SKM-1 treated with dmso at 0.1 percent for 144 hours (cell line): ENCODE measurements around the gene MPHOSPH9.
"Not testable (repeated sequence)": the region's sequence is repeated elsewhere in the genome, so short reads cannot be mapped to it uniquely, and the experiment has no call there.

Experiments used
- DNase-seq: peaks from one replicate; lab custom pipeline; 2025; ENCODE audit not compliant: unreplicated experiment; lab: John Stamatoyannopoulos, UW

The MPHOSPH9 gene

DNA sequence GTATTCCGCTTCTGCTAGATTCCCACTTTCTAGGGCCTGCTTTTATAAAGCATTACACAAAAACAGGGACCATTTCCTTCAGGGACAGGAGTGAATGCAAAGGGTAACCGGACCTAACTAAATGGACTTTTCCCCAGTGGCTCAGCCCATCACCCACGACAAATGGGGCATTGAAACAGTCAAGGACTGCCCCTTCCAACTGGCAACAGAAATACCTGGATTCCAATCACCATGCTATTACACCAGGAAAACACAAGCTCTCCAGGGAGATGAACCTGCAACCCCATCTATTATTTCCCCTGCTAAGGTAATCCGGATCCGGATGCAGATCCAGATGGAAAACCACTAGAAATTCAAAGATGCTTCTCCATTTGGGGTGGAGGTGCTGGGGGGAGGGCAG is 1.0 kb downstream of the MPHOSPH9 start:
- no peak for DNase-seq

DNA sequence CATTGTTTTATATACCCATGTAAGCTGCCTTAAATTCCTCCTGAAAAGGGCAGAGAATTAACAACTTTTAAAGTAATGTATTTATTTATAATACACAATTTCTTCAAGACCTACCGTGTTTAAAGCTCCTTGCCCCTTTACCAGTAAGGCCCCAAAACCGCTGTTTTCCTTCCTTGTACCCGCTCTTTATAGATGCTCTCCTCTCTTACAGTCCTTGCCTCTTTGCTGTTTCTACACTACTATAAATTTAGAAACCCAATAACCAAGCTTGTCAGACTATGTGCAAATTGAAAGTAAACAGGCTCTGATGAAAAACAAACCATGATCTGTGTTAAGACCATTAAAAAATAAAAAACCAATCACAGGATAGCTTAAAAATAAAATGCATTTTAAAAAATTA is 3.9 kb downstream of the MPHOSPH9 start:
- DNase-seq: no peak

DNA sequence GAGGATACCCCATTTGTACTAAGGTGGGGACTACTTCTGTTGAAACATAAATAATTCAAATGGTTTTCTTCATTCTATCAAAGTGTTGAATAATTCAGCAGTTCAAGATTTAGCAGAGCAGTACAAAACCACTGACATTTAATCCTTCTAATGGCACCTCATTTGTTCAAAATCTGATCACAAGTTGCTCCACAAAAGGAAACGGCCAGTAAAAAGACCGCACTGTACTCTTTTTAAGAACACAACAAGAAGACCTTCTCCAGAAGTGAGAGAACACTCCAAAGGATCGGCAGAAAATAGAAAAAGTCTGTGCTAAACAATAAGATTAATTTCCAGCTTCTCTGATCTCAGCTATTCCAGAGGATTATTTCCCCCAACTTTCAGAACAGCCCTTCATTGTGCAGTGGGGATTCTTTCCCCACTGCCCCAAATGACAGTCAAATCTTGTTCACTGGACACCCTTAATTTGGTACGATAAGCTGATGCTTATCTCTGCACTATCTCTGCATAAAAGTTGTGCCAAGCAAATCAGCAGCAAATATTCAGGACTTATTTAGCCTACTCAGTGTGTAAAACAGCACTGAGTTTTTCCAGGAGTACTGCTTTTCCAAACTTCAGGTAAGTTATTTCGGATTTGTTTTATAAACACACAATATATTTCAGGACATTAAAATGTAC is 5.2 kb downstream of the MPHOSPH9 start:
- DNase-seq: no peak

DNA sequence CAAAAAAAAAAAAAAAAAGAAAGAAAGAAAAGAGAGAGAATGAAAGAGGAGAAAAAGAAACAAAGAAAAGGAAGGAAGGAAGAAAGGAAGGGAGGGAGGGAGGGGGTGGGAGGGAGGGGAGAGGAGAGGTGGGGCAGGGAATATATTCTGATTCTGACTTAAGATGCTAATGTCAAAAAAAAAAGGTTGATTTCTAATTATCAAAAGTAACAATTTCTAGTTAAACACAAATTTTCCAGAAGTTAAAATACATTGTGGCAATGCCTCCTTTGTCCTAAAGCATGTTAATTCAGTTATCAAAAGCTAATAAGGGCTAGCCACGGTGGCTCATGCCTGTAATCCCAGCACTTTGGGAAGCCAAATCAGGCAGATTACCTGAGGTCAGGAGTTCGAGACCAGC is 7.5 kb downstream of the MPHOSPH9 start:
- no peak for DNase-seq

DNA sequence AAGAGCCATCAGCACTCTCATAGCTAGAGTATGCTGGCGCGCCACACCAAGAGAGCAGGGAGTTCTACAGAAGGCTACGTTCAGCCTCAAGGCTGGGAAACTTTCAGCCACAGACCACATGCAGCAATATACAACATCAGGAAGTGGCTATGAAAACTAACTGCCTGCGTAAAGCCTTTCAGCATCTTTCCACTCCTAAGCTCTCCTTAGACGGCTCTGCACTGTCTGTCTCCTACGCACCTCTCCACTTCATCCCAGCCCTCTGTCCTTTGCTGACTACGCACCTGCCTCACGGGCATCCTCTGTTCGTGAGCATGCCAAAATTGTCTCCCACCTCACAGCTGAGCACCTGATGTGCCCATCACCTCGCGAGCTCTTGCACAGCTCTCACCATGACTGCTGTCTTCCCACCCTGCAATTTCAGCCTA is 9.7 kb downstream of the MPHOSPH9 start:
- no peak for DNase-seq

DNA sequence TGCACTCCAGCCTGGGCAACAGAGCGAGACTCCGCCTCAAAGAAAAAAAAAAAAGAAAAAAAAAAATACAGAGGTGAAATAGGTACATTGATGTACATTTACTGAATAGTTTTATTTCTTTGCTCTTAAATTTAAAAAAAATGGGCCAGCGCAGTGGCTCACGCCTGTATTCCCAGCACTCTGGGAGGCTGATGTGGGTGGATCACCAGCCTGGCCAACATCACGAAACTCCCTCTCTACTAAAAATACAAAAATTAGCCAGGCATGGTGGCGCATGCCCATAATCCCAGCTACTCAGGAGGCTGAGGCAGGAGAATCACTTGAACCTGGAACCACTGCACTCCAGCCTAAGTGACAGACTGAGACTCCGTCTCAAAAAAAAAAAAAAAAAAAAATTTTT is 25.1 kb downstream of the MPHOSPH9 start:
- not testable (repeated sequence) for DNase-seq

DNA sequence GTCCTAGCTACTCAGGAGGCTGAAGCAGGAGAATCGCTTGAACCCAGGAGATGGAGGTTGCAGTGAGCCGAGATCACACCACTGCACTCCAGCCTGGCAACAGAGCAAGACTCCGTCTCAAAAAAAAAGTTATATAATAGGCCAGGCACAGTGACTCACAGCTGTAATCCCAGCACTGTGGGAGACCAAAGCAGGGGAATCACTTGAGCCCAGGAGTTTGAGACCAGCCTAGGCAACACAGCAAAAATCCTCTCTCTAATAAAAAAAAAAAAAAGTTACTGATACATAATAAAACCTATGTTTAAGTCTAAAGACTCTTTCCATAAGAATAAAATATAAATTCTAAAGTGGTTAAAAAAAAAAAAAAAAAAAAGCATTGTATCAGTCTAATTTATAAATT is 26.1 kb downstream of the MPHOSPH9 start:
- not testable (repeated sequence) for DNase-seq

DNA sequence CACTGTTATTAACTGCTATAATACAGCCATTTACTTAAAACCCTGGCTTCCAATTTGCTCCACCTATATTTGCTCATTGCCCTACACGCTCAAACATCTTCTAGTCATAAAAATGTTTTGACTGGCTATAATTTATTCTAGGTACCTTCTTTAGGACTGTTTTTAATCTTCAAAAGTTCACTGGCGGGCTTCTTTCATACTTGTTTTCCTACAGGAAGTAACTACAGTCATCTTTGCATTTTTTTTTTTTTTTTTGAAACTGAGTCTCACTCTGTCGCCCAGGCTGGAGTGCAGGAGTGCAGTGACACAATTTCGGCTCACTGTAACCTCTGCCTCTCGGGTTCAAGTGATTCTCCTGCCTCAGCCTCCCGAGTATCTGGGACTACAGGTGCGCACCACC is 32.5 kb downstream of the MPHOSPH9 start:
- DNase-seq: no peak

DNA sequence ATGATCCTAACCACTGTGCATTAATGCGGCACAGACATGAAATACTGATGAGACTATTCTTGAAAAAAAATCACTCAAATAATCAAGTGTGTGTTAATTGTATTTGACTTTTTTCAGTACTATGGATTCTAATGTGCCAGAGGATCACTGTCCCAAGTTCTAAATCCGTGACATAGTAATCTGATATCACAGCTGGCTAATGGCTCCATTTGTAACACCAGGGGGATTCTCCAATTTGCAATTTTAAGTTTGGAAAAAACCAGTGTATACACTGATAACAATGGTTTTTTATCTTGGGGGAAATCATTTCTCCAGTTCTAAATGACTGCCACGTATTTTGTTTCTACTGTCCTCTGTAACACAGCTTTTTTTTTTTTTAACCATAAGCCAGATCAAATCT is 33.0 kb downstream of the MPHOSPH9 start:
- no peak for DNase-seq

DNA sequence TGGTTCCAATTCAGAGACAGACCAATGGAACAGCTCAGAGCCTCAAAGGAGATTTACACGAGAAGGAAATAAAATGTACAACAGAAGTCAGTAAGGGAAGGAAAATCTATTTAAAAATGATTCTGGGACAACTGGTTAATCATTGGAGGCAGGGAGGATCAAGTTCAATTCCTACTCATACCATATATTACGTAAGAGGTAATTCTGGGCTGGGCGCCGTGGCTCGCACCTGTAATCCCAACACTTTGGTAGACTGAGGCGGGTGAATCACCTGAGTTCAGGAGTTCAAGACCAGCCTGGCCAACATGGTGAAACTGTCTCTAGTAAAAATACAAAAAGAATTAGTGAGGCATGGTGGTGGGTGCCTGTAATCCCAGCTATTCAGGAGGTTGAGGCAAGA is 45.3 kb downstream of the MPHOSPH9 start:
- no peak for DNase-seq

DNA sequence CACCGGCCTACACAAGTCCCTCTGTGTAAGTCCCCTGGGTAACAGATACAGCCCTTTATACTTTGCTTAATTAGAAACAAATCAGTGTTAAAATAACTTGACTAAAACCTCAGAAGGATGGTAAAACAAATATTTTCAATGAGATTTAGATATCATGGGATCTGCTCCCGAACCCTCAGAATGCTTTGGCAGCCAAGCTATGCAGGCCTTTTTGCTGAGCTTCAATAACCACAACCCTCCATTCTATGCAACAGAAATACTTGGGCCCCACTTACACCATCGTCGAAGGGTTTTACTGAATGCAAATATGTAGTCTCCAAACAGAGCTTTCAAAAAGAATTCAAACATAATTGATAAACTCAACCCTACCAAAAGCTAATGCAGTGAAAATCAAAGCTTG is 52.8 kb downstream of the MPHOSPH9 start:
- no peak for DNase-seq

DNA sequence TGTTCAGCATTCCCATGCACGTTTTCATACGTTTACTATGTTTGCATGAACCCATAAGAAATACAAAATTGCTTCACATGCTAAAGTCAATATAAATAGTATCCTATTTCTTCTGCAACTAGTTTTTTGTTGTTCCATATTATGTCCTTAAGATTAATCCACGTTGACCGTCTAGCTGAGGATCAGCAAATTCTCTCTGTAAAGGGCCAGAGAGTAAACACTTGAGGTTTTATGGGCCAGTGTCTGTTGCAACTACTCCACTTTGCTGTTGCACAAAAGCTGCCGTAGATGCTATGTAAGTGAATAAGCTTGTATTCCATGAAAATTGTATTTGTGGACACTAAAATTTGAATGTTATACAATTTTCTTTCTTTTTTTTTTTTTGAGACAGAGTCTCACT is 61.0 kb downstream of the MPHOSPH9 start:
- DNase-seq: no peak

DNA sequence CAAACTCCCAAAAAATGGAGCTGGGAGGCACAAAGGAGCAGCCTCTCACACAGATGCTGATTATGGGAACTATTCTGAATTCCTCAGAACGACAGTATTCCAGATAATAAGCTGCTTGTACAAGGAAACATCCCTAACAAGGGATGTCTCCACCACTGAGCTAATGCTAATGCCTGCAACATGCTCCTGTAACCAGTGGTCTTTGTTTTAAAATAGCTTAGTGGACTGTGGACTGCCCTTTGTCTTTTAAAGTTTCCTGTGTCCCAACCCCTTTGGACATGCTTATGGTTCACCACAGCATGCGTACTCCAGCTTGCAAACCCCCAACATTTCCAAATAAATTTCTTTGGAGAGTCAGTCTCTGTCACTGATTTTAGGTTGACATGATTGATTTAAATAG is 65.6 kb downstream of the MPHOSPH9 start:
- no peak for DNase-seq

DNA sequence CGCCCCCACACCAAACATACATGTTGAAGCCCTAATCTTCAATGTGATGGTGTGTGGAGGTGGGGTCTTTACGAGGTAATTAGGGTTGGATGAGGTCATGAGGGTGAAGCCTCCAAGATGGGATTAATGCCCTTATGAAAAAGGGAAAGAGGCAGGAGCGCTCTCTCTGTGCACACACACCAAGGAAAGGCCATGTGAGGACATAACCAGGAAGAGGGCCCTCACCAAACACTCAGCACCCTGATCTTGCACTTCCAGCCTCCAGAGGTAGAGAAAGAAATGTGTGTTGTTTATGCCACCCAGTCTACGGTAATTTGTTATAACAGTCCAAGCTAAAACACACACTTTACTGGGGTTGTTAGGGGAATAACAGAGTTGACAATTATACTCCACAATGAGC is 67.4 kb downstream of the MPHOSPH9 start:
- DNase-seq: no peak

DNA sequence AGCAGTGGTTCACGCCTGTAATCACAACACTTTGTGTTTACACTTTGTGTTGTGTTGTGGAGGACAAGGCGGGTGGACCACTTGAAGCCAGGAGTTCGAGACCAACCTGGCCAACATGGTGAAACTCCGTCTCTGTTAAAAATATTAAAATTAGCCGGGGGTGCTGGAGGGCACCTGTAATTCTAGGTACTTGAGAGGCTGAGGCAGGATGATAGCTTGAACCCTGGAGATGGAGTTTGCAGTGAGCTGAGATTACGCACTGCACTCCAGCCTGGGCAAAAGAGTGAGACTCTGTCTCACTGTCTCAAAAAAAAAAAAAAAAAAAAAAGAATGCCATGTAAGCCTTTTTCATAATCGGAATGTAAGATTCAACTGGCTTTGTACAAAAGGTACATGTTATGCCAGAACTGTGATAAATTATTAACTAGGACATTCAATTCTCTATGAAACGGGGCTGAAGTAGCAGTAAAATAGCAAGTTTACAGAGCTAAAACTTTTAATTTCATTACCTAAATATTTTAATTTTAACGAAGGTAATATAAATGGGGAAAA is 68.2 kb downstream of the MPHOSPH9 start:
- no peak for DNase-seq

DNA sequence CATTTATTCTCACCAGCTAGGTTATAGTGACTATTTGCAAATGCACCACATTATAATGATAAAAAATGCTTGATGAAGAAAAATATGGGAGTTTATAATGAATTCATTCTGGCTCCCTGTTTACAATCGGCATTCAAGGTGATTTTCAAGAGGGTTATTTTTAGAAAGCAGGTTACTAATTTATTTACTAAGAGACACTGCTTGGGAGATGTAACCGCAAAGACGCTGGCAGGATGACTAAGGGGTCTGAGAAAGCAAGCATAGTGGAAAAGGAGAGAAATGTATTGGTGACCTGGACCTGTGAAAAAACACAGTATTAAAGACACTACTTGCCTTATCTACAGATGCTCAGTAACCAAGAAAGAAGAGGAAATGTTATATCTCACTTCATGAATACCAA is 68.7 kb downstream of the MPHOSPH9 start:
- no peak for DNase-seq

DNA sequence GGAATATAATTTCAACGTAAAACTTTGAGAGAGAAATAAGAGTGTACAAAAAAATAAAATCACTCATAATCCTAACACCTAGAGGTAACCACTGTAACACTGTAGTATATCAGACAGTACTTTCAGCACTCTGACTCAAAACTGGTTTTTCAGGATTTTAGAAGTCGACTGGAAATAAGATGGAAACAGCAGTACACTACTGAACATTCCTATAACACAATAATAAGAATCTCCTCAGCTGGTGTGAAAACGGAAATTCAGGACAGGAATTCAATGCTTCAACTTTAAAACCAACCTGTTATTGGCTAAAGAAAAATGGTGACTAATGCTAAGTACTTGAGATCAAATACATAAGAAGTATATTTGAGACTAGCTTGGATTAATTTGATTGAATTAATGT is 69.7 kb downstream of the MPHOSPH9 start:
- DNase-seq: no peak

DNA sequence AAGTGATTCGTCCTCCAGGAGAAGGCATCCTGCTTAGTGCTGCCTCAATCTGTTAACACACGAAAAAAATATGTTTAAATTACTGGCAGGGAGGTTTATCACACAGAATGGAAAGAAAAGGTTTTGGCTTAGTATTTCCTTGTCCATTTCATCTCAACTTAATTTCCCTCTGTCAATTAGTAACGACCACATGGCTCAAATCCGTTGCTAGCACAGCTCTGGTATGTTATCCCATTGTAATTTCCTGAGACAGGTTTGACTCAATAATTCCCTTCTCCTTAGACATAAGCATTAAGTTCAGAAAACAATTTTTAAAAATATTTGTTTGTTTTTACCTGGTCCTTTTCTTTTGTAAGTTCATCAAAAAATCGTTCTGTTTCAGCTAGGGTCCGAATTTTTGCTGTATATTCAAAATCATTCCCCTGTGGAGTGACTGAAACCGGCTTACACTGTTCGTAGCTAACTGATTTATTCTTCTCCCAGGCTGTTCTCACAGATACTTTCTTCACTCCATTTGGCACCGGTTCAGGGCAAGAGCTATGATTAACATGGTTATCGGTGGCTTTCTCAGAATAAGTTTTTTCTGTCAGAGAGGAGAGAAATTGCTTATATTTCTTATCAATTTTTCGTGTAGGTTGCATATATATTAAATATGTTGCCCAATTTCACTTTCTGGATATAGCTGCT is 72.0 kb downstream of the MPHOSPH9 start:
- DNase-seq: no peak

DNA sequence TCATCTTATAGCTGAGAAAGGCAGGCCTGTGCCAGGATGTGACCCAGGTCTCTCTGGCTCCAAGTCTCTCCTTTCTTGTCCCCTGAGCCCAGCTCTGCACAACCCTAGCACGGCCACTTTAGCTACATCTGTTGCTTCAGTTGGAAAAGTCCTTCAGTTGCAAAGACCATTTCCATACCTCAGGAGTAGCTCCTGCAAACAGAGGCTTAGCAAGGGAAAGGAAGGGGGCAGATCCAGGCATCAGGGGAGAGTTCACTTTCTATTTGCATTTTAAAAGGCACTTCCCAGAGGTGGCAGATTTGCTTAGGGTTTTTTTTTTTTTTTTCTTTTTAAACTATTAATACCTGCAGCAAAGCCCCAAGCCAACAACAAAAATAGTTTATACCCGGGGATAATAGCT is 79.0 kb downstream of the MPHOSPH9 start:
- no peak for DNase-seq

DNA sequence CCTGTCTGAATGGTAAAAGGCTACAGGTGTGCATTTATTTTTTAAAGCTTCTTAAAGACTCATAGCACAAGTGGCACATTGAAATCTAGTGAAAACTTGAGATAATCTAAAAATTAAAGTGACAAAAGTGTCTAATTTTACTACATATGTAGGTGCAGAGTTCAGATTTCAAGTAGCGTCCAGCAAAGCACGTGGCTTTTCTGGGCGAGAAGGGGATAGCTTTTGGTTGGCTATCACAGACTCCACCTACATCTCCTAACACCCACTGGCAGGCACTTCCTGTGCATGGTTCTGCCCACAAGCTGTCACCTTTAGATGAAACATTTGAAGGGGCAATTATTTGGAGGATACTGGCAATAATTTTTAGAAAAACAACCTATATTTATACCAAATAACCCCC is 80.1 kb downstream of the MPHOSPH9 start:
- no peak for DNase-seq

DNA sequence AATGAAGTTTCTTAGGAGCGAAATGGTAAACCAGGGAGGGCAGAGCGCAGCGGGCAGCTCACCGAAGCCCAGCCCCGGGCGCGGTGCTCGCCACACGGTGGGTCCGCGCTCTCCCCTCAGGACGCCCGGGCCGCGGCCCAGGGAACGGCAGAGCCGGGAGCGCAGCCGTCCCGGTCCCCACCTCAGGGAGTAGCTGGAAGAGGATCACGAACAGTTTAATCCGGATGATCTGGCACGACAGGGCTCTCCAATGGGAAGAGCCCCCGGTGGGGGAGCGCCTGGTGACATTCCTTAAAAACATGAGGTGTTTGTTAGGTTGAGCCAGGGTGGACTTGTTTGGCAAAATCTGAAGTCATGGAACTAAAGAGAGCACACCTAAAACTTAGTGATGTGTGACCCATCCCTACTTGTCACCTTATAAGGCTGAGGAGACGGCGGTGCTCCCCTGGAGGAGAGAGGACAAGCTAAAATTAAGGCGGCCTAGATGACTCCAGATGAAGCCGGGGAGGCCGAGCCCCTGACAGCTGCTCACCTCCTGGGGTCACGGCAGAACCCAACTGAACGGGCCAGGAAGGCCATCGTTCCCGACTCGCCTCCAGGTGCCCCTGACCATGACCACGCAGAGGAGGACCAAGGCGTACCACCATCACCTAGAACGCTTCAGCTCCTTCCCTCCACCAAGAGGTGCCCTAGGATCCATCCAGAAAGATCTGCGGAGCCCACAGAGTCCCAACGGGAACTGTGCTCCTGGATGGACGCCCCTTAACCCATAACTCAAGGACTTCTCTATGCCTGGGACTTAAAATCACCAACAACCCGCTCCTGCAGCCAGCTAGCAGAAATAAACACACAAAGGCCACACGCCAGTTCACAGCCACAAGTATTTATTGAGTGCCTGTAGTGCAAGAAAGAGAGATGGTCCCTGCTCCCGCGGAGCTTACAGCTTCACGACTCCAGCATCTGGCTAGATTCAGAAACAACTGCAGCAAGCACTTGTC is 81.2 kb downstream of the MPHOSPH9 start:
- no peak for DNase-seq
